ENCODE results near the gene CHML.

The CHML gene

GRCh38 chr1:241615043-241615974, 24.9 kb downstream of the CHML start:
- no peak for DNase-seq

GRCh38 chr1:241614572-241614971, 25.6 kb downstream of the CHML start:
- DNase-seq = no peak

GRCh38 chr1:241614144-241614543, 26.0 kb downstream of the CHML start:
- no peak for DNase-seq

- DNase-seq = no peak
These were observed 27.4 kb downstream of the CHML start for GRCh38 chr1:241612533-241613477.

GRCh38 chr1:241611736-241612135, 28.4 kb downstream of the CHML start:
- no peak for DNase-seq

GRCh38 chr1:241611063-241611462, 29.1 kb downstream of the CHML start:
- peak; percentile 37 for DNase-seq

GRCh38 chr1:241610056-241610815, 29.9 kb downstream of the CHML start:
- peak; percentile 78 for DNase-seq

- DNase-seq = no peak
These were observed 31.7 kb downstream of the CHML start for GRCh38 chr1:241608379-241609033.

GRCh38 chr1:241607497-241607896, 32.7 kb downstream of the CHML start:
- no peak for DNase-seq

GRCh38 chr1:241606544-241606943, 33.6 kb downstream of the CHML start:
- DNase-seq = no peak

- no peak for DNase-seq
These were observed 34.9 kb downstream of the CHML start for GRCh38 chr1:241605146-241605805.

- no peak for DNase-seq
These were observed 36.4 kb downstream of the CHML start for GRCh38 chr1:241603731-241604245.

GRCh38 chr1:241600496-241600901, 39.7 kb downstream of the CHML start:
- DNase-seq = no peak

- DNase-seq = no peak
These were observed 41.9 kb downstream of the CHML start for GRCh38 chr1:241598249-241598648.

GRCh38 chr1:241596633-241597032, 43.5 kb downstream of the CHML start:
- no peak for DNase-seq

GRCh38 chr1:241593186-241593585, 47.0 kb downstream of the CHML start:
- no peak for DNase-seq

GRCh38 chr1:241592273-241592958, 47.8 kb downstream of the CHML start:
- no peak for DNase-seq

GRCh38 chr1:241591736-241592135, 48.4 kb downstream of the CHML start:
- DNase-seq = no peak

- DNase-seq = no peak
These were observed 48.9 kb downstream of the CHML start for GRCh38 chr1:241591317-241591716.

- DNase-seq = no peak
These were observed 49.5 kb downstream of the CHML start for GRCh38 chr1:241590719-241591118.
